Measurements from ENCODE around the gene HOOK1.
A peak's percentile ranks its signal among the peaks of the same experiment; 100 is the strongest.

The HOOK1 gene

GRCh38 chr1:59814901-59815825 lies at the start of gene HOOK1:
Gene HOOK1 (plus strand): TSS chr1:59814949. CDS start chr1:59815118, 169 bp downstream.
- DNase-seq (ENCODE audit: low read depth in 2 of 2) = no peak

- DNase-seq (ENCODE audit: low read depth in 2 of 2) = no peak
Measured at GRCh38 chr1:59765011-59765730, 49.6 kb upstream of the HOOK1 start.

GRCh38 chr1:59766227-59766855 lies 48.4 kb upstream of the HOOK1 start:
- DNase-seq (ENCODE audit: low read depth in 2 of 2) = no peak

- no peak for DNase-seq (ENCODE audit: low read depth in 2 of 2)
Measured at GRCh38 chr1:59767119-59767518, 47.6 kb upstream of the HOOK1 start.

GRCh38 chr1:59768792-59769735 lies 45.7 kb upstream of the HOOK1 start:
- DNase-seq (ENCODE audit: low read depth in 2 of 2) = no peak

GRCh38 chr1:59769736-59770095 lies 45.0 kb upstream of the HOOK1 start:
- no peak for DNase-seq (ENCODE audit: low read depth in 2 of 2)

GRCh38 chr1:59771361-59771760 lies 43.4 kb upstream of the HOOK1 start:
- DNase-seq (ENCODE audit: low read depth in 2 of 2) = no peak

- no peak for DNase-seq (ENCODE audit: low read depth in 2 of 2)
Measured at GRCh38 chr1:59775480-59775879, 39.3 kb upstream of the HOOK1 start.

GRCh38 chr1:59776960-59777852 lies 37.5 kb upstream of the HOOK1 start:
- DNase-seq (ENCODE audit: low read depth in 2 of 2) = no peak

GRCh38 chr1:59779949-59780348 lies 34.8 kb upstream of the HOOK1 start:
- no peak for DNase-seq (ENCODE audit: low read depth in 2 of 2)

GRCh38 chr1:59788825-59789224 lies 25.9 kb upstream of the HOOK1 start:
- no peak for DNase-seq (ENCODE audit: low read depth in 2 of 2)

- DNase-seq (ENCODE audit: low read depth in 2 of 2) = no peak
Measured at GRCh38 chr1:59798600-59798999, 16.1 kb upstream of the HOOK1 start.

GRCh38 chr1:59803458-59804038 lies 11.2 kb upstream of the HOOK1 start:
- no peak for DNase-seq (ENCODE audit: low read depth in 2 of 2)

- no peak for DNase-seq (ENCODE audit: low read depth in 2 of 2)
Measured at GRCh38 chr1:59804301-59804700, 10.4 kb upstream of the HOOK1 start.

- DNase-seq (ENCODE audit: low read depth in 2 of 2) = no peak
Measured at GRCh38 chr1:59805554-59805953, 9.2 kb upstream of the HOOK1 start.

GRCh38 chr1:59814180-59814900 lies 409 bp upstream of the HOOK1 start:
- peak; percentile 63 to 65 for DNase-seq (ENCODE audit: low read depth in 2 of 2)

- no peak for DNase-seq (ENCODE audit: low read depth in 2 of 2)
Measured at GRCh38 chr1:59815892-59816291, 1.1 kb downstream of the HOOK1 start.

- no peak for DNase-seq (ENCODE audit: low read depth in 2 of 2)
Measured at GRCh38 chr1:59816318-59816878, 1.6 kb downstream of the HOOK1 start.
